HUES6 (cell line): ENCODE measurements around the gene AQP12A.
"Not testable (repeated sequence)": the region's sequence is repeated elsewhere in the genome, so short reads cannot be mapped to it uniquely, and the experiment has no call there.

Experiments used
- H3K27ac ChIP-seq: 2 replicates; pipeline ENCODE4 v1.7.0; 2013; ENCODE audit warnings: low read depth, mild to moderate bottlenecking, low read length, inconsistent platforms
- H3K27me3 ChIP-seq: 2 replicates; pipeline ENCODE4 v1.6.1; 2013; ENCODE audit warnings: low read length; ENCODE audit not compliant: control insufficient read depth, insufficient read depth
- H3K36me3 ChIP-seq: 2 replicates; pipeline ENCODE4 v1.6.1; 2013; ENCODE audit warnings: low read length; ENCODE audit not compliant: control insufficient read depth, insufficient read depth
- H3K4me1 ChIP-seq: 2 replicates; pipeline ENCODE4 v1.6.1; 2013; ENCODE audit warnings: low read length; ENCODE audit not compliant: control insufficient read depth, insufficient read depth
- H3K4me3 ChIP-seq: 2 replicates; pipeline ENCODE4 v1.5.1; 2013; ENCODE audit warnings: low read depth, low read length
- H3K9ac ChIP-seq: one replicate; pipeline ENCODE4 v1.6.1; 2013; ENCODE audit warnings: mild to moderate bottlenecking, low read length
- H3K9me3 ChIP-seq: 2 replicates; pipeline ENCODE4 v1.6.1; 2013; ENCODE audit warnings: low read depth, low read length; ENCODE audit not compliant: control insufficient read depth, insufficient read depth

The AQP12A gene, protein sequence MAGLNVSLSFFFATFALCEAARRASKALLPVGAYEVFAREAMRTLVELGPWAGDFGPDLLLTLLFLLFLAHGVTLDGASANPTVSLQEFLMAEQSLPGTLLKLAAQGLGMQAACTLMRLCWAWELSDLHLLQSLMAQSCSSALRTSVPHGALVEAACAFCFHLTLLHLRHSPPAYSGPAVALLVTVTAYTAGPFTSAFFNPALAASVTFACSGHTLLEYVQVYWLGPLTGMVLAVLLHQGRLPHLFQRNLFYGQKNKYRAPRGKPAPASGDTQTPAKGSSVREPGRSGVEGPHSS

DNA sequence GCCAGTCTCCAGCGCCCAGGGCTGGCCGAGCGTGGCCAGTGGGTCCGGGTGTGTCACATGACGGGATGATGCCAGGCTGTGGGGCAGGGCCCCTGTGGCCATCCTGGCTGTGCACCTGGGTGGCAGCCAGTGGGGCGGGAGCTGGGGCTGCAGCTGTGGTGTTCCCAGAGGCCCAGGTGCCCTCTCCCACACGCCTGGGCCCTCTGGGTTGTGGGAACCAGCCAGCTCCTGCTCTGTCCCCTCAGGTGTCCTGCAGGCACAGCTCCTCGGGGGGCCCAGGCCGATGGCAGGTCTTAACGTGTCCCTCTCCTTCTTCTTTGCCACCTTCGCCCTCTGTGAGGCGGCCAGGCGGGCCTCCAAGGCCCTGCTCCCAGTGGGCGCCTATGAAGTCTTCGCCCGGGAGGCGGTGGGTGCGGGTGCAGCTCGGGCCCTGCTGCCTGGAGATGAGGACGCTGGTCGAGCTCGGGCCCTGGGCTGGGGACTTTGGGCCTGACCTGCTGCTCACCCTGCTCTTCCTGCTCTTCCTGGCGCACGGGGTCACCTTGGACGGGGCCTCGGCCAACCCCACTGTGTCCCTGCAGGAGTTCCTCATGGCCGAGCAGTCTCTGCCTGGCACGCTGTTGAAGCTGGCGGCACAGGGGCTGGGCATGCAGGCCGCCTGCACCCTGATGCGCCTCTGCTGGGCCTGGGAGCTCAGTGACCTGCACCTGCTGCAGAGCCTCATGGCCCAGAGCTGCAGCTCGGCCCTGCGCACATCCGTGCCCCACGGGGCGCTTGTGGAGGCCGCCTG lies at the start of gene AQP12A:
Gene AQP12A, plus strand, starts transcription at position 236 of the 790 bp plus-strand sequence. Its CDS starts 48 bp downstream, at position 284.
- not testable (repeated sequence) for H3K4me3 ChIP-seq, H3K36me3 ChIP-seq, H3K9me3 ChIP-seq, H3K27me3 ChIP-seq, H3K27ac ChIP-seq, H3K9ac ChIP-seq, H3K4me1 ChIP-seq

DNA sequence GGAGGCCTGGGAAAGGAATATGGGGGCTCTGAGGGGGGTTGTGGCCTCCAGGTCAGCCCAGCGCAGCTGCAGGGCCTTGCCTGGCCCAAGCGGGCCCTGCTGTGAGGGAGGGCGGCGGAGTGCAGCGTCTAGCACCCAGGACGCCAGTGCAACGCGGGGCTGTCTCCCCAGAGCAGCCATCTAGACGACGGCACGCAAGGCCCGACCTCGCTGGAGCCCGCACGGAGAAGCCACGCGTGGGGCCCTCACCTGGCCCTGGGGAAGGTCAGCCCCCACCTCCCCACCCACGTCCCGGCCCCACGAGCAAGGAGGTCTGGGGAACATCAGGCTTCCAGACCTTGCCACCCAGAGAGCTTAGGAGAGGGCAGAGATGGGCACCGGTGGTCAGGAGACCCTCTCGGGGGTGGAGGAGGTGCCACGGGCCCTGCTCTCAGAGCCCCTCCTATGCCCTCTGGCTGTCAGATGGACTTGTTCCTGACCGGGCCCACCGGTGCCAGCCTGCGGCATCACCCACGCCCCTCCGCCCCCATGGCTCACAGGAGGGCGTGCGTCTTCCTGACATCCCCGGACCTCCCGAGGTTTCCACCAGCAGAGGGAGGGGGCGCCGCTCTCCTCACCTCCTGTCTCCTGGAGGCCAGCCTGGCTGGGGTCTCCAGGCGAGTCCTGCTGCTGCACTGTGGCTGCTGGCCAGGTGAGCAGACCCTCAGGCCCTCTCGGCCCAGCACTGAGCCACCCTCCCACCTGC lies 49.4 kb upstream of the AQP12A start:
- peaks cover 33% of the 10 kb centered on the region; the same call in 1 of the 2 replicates for H3K27me3 ChIP-seq
- no peak overlapping the region for H3K4me3 ChIP-seq
- H3K36me3 ChIP-seq, result no peaks in the 10 kb centered on the region
- H3K9me3 ChIP-seq, result no peaks in the 10 kb centered on the region
- no peak overlapping the region for H3K27ac ChIP-seq
- H3K4me1 ChIP-seq, result no peaks in the 10 kb centered on the region
- H3K9ac ChIP-seq, result no peak overlapping the region

DNA sequence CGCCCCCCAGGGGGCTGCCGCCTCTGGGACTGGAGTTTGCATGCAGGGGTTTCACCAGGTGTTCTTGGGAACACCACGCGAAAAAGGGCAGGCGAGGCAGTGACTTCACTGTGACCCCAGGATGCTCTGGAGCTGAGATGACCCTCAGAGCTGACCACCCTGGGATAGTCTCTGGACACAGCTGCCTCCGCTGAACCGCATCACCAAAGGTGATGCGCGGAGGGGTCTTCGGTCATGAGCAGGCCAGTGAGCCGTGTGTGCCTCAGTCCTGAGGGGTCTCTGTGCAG lies 48.9 kb upstream of the AQP12A start:
- H3K4me3 ChIP-seq, result no peak overlapping the region
- H3K36me3 ChIP-seq, result no peaks in the 10 kb centered on the region
- H3K4me1 ChIP-seq, result no peaks in the 10 kb centered on the region
- no peak overlapping the region for H3K27ac ChIP-seq
- H3K9ac ChIP-seq, result no peak overlapping the region
- no peaks in the 10 kb centered on the region for H3K9me3 ChIP-seq
- peaks cover 33% of the 10 kb centered on the region; the same call in 1 of the 2 replicates for H3K27me3 ChIP-seq

DNA sequence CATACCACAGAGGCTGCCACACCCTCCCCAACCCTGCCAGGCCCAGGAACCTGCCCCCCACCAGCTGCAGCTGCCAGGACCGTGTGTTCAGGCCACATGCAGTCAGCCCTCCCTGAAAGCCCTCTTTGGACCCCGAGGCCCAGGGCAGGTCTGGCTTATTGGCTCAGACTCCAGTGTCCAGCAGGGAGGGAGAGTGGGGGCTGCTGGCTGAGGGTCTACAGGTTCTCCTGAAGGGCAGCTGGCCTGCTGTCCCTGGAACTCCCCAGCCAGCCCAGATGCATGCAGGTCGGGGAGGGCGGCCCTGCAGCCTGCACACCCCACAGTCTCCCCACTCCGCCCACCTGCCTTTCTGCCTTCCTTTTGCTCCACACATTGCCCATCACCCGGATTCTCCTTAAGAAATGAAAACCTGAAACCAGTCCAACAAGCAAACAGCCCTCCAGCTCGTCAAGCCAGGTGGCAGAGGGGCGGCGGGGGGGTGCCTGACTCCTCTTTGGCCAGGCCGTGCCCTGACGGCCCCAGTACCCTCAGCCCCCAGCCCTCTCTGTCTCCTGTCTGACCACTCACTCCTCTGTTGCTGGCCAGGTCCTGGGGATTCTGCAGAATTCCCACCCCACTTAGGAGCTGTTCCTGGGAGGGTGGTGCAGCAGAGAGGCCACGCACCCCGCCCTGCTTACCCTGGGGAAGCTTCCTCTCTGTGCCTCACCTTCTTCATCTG lies 48.4 kb upstream of the AQP12A start:
- peaks cover 29% of the 10 kb centered on the region; the same call in 1 of the 2 replicates for H3K27me3 ChIP-seq
- no peak overlapping the region for H3K27ac ChIP-seq
- H3K9ac ChIP-seq, result no peak overlapping the region
- no peak overlapping the region for H3K4me3 ChIP-seq
- H3K36me3 ChIP-seq, result no peaks in the 10 kb centered on the region
- no peaks in the 10 kb centered on the region for H3K9me3 ChIP-seq
- no peaks in the 10 kb centered on the region for H3K4me1 ChIP-seq

DNA sequence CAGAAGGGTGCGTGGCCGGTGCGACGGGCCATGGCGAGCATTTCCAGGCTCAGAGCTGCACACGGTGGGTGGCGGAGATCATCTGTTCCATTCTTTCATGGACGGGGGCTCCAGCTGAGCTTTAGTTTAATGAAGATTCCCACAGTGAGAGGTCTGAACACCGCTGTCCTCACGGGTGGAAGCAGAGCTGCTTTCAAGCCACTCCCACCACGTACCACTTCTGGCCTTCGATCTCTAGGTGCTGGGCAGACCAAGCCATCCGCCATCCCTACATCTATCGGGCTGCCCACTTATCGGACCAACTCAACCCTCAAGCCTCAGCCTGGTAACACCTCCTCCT lies 47.9 kb upstream of the AQP12A start:
- no peaks in the 10 kb centered on the region for H3K9me3 ChIP-seq
- H3K9ac ChIP-seq, result no peak overlapping the region
- H3K36me3 ChIP-seq, result no peaks in the 10 kb centered on the region
- no peak overlapping the region for H3K4me3 ChIP-seq
- H3K4me1 ChIP-seq, result no peaks in the 10 kb centered on the region
- H3K27ac ChIP-seq, result no peak overlapping the region
- H3K27me3 ChIP-seq, result peaks cover 29% of the 10 kb centered on the region; the same call in 1 of the 2 replicates

DNA sequence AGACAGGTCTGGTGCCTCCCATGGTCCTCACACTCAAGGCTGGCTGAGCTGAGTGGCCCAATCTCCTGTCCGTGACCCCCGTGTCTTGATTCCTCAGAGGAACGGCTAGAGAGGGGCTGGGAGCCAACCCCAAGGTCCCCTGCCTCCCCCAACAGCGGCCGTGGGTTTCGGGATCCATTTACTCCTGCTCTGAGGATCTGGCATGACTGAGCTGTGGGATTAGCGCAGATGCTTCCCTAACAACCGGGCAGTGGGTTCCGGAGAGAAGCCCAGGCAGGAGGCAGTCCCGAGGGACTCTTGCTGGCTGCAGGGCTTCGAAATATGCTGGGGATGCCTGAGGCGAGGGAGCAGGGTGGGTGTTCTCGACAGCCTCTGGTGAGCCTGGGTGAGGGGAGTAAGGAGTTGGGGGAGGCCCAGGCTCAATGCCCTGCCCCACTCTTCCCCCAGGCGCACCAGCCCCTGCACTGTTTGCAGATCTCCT lies 47.5 kb upstream of the AQP12A start:
- no peak overlapping the region for H3K27ac ChIP-seq
- no peak overlapping the region for H3K9ac ChIP-seq
- no peak overlapping the region for H3K4me3 ChIP-seq
- H3K9me3 ChIP-seq, result no peaks in the 10 kb centered on the region
- H3K36me3 ChIP-seq, result no peaks in the 10 kb centered on the region
- no peaks in the 10 kb centered on the region for H3K4me1 ChIP-seq
- peaks cover 30% of the 10 kb centered on the region; the same call in 1 of the 2 replicates for H3K27me3 ChIP-seq

DNA sequence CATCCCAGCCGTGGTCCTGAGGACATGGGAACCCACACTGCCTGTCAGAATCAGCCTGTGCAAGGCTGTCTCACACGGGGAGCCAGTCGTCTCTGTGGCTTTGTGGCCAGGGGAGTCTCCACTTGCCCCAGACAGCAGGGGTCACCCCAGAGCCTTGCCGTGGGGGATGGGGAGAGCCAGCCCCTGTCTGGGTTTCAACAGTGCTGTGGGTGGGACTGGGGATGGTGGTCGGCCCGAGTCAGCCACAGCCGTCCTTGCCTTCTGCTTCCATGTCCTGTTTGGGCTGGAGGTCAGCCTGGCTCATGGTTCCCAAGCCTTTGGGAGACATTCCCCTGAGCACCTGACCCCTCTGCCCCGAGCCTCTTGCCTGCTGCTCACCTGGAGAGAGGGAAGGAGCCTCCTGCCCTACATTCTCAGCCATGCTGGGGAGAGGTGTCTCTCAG lies 46.8 kb upstream of the AQP12A start:
- no peaks in the 10 kb centered on the region for H3K4me1 ChIP-seq
- no peak overlapping the region for H3K4me3 ChIP-seq
- no peaks in the 10 kb centered on the region for H3K36me3 ChIP-seq
- peaks cover 23% of the 10 kb centered on the region; the same call in 1 of the 2 replicates for H3K27me3 ChIP-seq
- no peak overlapping the region for H3K9ac ChIP-seq
- no peaks in the 10 kb centered on the region for H3K9me3 ChIP-seq
- no peak overlapping the region for H3K27ac ChIP-seq

DNA sequence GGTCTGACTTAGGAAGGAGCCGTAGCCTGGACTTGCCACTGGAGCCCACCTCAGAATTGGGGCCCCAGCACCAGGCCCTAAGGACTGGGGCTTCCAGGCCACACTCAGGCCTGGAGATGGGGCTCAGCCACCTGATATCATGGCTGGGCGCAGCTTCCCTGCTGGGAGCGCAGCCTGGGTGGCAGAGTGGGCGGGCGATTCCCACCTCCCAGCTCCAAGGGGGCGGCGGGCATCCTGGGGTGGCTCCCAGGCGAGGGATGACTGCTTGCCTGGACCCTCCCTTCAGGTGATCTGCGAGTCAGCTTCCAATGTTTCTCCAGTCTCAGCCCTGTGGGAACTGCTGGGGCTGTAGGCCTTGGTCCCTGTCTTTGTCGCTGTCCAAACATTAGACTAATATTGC lies 46.3 kb upstream of the AQP12A start:
- Histone ChIP-seq H3K27ac (no peak overlapping the region), H3K9ac (no peak overlapping the region), H3K27me3 (peaks cover 19% of the 10 kb centered on the region; the same call in 1 of the 2 replicates), H3K4me1 (no peaks in the 10 kb centered on the region), H3K9me3 (no peaks in the 10 kb centered on the region), H3K4me3 (no peak overlapping the region), H3K36me3 (no peaks in the 10 kb centered on the region)

DNA sequence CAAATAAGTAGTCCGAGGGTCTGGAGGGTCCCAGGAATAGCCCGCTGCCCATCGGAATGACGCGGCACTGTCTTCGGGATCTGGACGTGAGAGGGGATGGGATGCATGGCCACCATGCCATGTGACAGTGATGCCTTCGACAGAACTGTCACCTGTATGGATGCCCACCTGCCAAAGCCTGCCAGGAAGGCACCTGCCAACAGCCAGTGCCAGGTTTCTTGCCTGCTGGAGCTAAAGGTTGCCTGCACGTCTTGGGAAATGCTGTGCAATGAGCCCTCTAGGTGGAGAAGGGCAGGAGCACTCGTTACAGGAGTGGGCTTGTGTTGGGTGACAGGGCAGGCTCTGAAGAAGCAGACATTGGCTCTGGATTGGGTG lies 45.9 kb upstream of the AQP12A start:
- Histone ChIP-seq H3K4me3 (no peak overlapping the region), H3K27me3 (peaks cover 14% of the 10 kb centered on the region; the same call in 1 of the 2 replicates), H3K36me3 (no peaks in the 10 kb centered on the region), H3K4me1 (no peaks in the 10 kb centered on the region), H3K9me3 (0 out of 2 replicates have a peak, but pooled peaks cover 1% of the 10 kb centered on the region), H3K9ac (no peak overlapping the region), H3K27ac (no peak overlapping the region)

DNA sequence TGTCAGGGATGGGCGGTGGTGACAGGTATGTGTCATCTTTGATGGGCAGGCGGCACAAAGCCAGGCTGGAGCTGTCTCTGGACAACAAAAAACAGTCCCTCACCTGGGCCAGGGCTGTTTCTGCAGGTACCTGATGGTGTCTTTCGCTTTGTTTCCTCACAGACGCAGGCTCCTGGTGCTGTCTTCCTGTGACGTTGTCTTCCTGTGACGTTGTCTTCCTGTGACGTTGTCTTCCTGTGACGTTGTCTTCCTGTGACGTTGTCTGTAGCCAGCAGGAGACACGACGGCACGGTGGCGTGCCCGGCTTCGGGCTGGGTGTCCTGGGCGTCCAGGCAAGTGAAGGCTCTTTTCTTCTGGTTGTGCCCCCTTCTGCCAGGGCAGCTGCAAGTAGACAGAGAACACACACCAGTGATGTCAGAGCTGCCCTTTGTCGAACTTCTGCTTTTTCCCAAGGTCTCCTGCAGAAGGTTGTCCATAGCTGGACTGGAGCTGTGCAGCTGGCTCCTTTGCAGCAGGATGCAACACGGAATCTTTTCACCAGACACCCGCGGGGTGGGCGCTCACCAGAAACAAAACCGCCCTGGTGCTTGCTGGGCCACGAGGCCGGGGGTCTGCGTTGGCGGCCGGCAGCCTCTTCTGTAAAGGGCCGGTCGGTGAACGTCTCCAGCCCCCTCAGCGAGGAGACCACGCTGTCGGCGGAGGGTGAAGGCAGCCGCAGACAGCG lies 45.3 kb upstream of the AQP12A start:
- Histone ChIP-seq H3K27me3 (peaks cover 17% of the 10 kb centered on the region; the same call in 1 of the 2 replicates), H3K36me3 (no peaks in the 10 kb centered on the region), H3K9me3 (peaks cover 2% of the 10 kb centered on the region; the same call in 1 of the 2 replicates), H3K9ac (no peak overlapping the region), H3K27ac (no peak overlapping the region), H3K4me3 (no peak overlapping the region), H3K4me1 (no peaks in the 10 kb centered on the region)
